H9 (cell line): ENCODE measurements around the gene ANKRD62. TPM values are rescaled to one million over a fixed set of nuclear protein-coding genes. Genes with fewer than 3 reads are reported as not detected.

Source experiments
- DNase-seq: peaks from one replicate; pipeline ENCODE4 v3.0.0-alpha.2; 2017
- H2AFZ ChIP-seq: one replicate; pipeline ENCODE4 v1.6.1; 2013; ENCODE audit warnings: mild to moderate bottlenecking, low read length, control low read depth, moderate library complexity
- H2AK5ac ChIP-seq: 2 replicates; pipeline ENCODE4 v1.6.1; 2013; ENCODE audit warnings: low read length, control low read depth, mixed read lengths; ENCODE audit not compliant: insufficient read length
- H2BK120ac ChIP-seq: one replicate; pipeline ENCODE4 v1.6.1; 2013; ENCODE audit warnings: low read depth, mild to moderate bottlenecking, low read length, control low read depth, inconsistent platforms; ENCODE audit not compliant: poor library complexity, severe bottlenecking
- H2BK12ac ChIP-seq: 2 replicates; pipeline ENCODE4 v1.6.1; 2013; ENCODE audit warnings: low read length, control low read depth, mixed read lengths, low read depth; ENCODE audit not compliant: insufficient read length
- H2BK15ac ChIP-seq: 2 replicates; pipeline ENCODE4 v1.6.1; 2013; ENCODE audit warnings: low read depth, low read length, control low read depth
- H2BK20ac ChIP-seq: one replicate; pipeline ENCODE4 v1.6.1; 2013; ENCODE audit warnings: low read depth, mild to moderate bottlenecking, low read length, control low read depth, inconsistent platforms; ENCODE audit not compliant: poor library complexity, severe bottlenecking
- H2BK5ac ChIP-seq: 2 replicates; pipeline ENCODE4 v1.6.1; 2013; ENCODE audit warnings: low read length, control low read depth, mixed read lengths; ENCODE audit not compliant: insufficient read length
- H3K14ac ChIP-seq: 2 replicates; pipeline ENCODE4 v1.6.1; 2013; ENCODE audit warnings: low read length, control low read depth; ENCODE audit not compliant: insufficient read depth
- H3K18ac ChIP-seq: 2 replicates; pipeline ENCODE4 v1.6.1; 2013; ENCODE audit warnings: low read depth, mild to moderate bottlenecking, mixed read lengths, low read length, control low read depth; ENCODE audit not compliant: insufficient read length
- H3K23ac ChIP-seq: 2 replicates; pipeline ENCODE4 v1.6.1; 2013; ENCODE audit warnings: low read length, control low read depth, mixed read lengths, low read depth; ENCODE audit not compliant: insufficient read length
- H3K23me2 ChIP-seq: 2 replicates; pipeline ENCODE4 v1.6.1; 2013; ENCODE audit warnings: low read depth, mild to moderate bottlenecking, mixed read lengths, low read length, control low read depth; ENCODE audit not compliant: insufficient read length, poor library complexity, severe bottlenecking
- H3K27ac ChIP-seq: 2 replicates; pipeline ENCODE4 v1.5.1; 2013; ENCODE audit warnings: low read length, control low read depth, mixed read lengths, low read depth; ENCODE audit not compliant: insufficient read length
- H3K27me3 ChIP-seq: 2 replicates; pipeline ENCODE4 v1.6.1; 2013; ENCODE audit warnings: low read length, control low read depth, inconsistent platforms; ENCODE audit not compliant: insufficient read depth
- H3K4ac ChIP-seq: 2 replicates; pipeline ENCODE4 v1.6.1; 2013; ENCODE audit warnings: low read depth, mild to moderate bottlenecking, control low read depth, inconsistent platforms, low read length, moderate library complexity
- H3K4me1 ChIP-seq: 2 replicates; pipeline ENCODE4 v1.6.1; 2013; ENCODE audit warnings: low read length, control low read depth, inconsistent platforms; ENCODE audit not compliant: insufficient read depth
- H3K4me2 ChIP-seq: 2 replicates; pipeline ENCODE4 v1.6.1; 2013; ENCODE audit warnings: low read length, control low read depth, mixed read lengths; ENCODE audit not compliant: insufficient read length, insufficient read depth
- H3K56ac ChIP-seq: 2 replicates; pipeline ENCODE4 v1.6.1; 2013; ENCODE audit warnings: low read depth, mild to moderate bottlenecking, mixed read lengths, low read length, control low read depth; ENCODE audit not compliant: insufficient read length
- H3K79me1 ChIP-seq: 2 replicates; pipeline ENCODE4 v1.6.1; 2013; ENCODE audit warnings: low read depth, mild to moderate bottlenecking, moderate library complexity, low read length, control low read depth, inconsistent platforms; ENCODE audit not compliant: insufficient read depth, poor library complexity, severe bottlenecking
- H3K79me2 ChIP-seq: 2 replicates; pipeline ENCODE4 v1.6.1; 2013; ENCODE audit warnings: low read length, control low read depth, inconsistent platforms; ENCODE audit not compliant: insufficient read depth
- H3K9ac ChIP-seq: 2 replicates; pipeline ENCODE4 v1.6.1; 2013; ENCODE audit warnings: low read length, control low read depth, mixed read lengths; ENCODE audit not compliant: insufficient read length; ENCODE audit errors: extremely low read depth
- H3K9me3 ChIP-seq: one replicate; pipeline ENCODE4 v1.6.1; 2013; ENCODE audit warnings: low read depth, low read length, inconsistent platforms; ENCODE audit not compliant: control insufficient read depth
- H3T11ph ChIP-seq: one replicate; pipeline ENCODE4 v1.6.1; 2013; ENCODE audit warnings: mild to moderate bottlenecking, low read length, control low read depth, inconsistent platforms
- H4K20me1 ChIP-seq: one replicate; pipeline ENCODE4 v1.6.1; 2013; ENCODE audit not compliant: control insufficient read depth, insufficient read length, insufficient read depth
- H4K5ac ChIP-seq: 2 replicates; pipeline ENCODE4 v1.6.1; 2013; ENCODE audit warnings: low read depth, mild to moderate bottlenecking, mixed read lengths, low read length, control low read depth; ENCODE audit not compliant: insufficient read length
- H4K8ac ChIP-seq: replicated peaks from 2 replicates; pipeline ENCODE4 v1.6.1; 2013; ENCODE audit warnings: low read length, control low read depth, mixed read lengths, low read depth; ENCODE audit not compliant: insufficient read length
- H4K91ac ChIP-seq: 2 replicates; pipeline ENCODE4 v1.6.1; 2013; ENCODE audit warnings: low read depth, mild to moderate bottlenecking, moderate library complexity, mixed read lengths, low read length, control low read depth; ENCODE audit not compliant: insufficient read length
- H3K27ac Mint-ChIP-seq, 3 experiments: 2 replicates in 2 of 3; 3 replicates in 1 of 3; pipeline ENCODE4 v1.8.0; 2020 to 2021; ENCODE audit warnings: mixed read lengths in 3 of 3, mild to moderate bottlenecking in 1 of 3, moderate library complexity in 1 of 3
- H3K27me3 Mint-ChIP-seq: 2 replicates; pipeline ENCODE4 v1.8.0; 2021; ENCODE audit warnings: low read depth, mild to moderate bottlenecking, moderate library complexity, mixed read lengths
- H3K36me3 Mint-ChIP-seq, 3 experiments: 2 replicates in 2 of 3; 3 replicates in 1 of 3; pipeline ENCODE4 v1.8.0; 2020 to 2021; ENCODE audit warnings: low read depth in 3 of 3, mixed read lengths in 3 of 3; ENCODE audit not compliant: insufficient read depth in 1 of 3
- H3K4me1 Mint-ChIP-seq, 2 experiments: 2 replicates each; pipeline ENCODE4 v1.8.0; 2020; ENCODE audit warnings: mixed read lengths in 2 of 2
- H3K4me3 Mint-ChIP-seq, 2 experiments: 2 replicates in 1 of 2; 3 replicates in 1 of 2; pipeline ENCODE4 v1.8.0; 2020 to 2021; ENCODE audit warnings: mild to moderate bottlenecking in 2 of 2, mixed read lengths in 2 of 2, moderate library complexity in 1 of 2
- H3K9me3 Mint-ChIP-seq, 2 experiments: 2 replicates in 1 of 2; 3 replicates in 1 of 2; pipeline ENCODE4 v1.8.0; 2020; ENCODE audit warnings: mild to moderate bottlenecking in 2 of 2, mixed read lengths in 2 of 2, moderate library complexity in 1 of 2
- CTCF ChIP-seq: fragments of 200-600 bp; sonication (generic); conservative IDR thresholded peaks from 3 replicates; pipeline ENCODE4 v1.8.0; 2021; ENCODE audit warnings: antibody characterized with exemption, mild to moderate bottlenecking
- WGBS: extraction: QIAGEN DNeasy Blood & Tissue Kit; methylation state at CpG from one replicate; pipeline ENCODE4 v1.1.7; 2013; ENCODE audit warnings: missing lambda C conversion rate, low lambda C conversion rate, mixed read lengths; ENCODE audit not compliant: insufficient read length; ENCODE audit errors: extremely low coverage; 5-methylcytosine and 5-hydroxymethylcytosine counted together
- total RNA-seq: library from RNA; stranded (reverse); gene quantifications from 2 replicates; pipeline ENCODE4 v1.2.1, GENCODE V29; 2021

ANKRD62 gene
- total RNA-seq, 1 experiment from 2014 or later: not detected

- H3K23me2 ChIP-seq: no peaks in the 10 kb centered on the region
- H3K56ac ChIP-seq: no peak overlapping the region
- H4K5ac ChIP-seq: no peak overlapping the region
- H3T11ph ChIP-seq: no peak overlapping the region
- DNase-seq: no peak
- H2BK12ac ChIP-seq: no peak overlapping the region
- H2AFZ ChIP-seq: no peak overlapping the region
- H2BK15ac ChIP-seq: no peak overlapping the region
- H3K4me2 ChIP-seq: no peak overlapping the region
- no CpG with 5 or more reads among the region's 4 CpGs for WGBS
- no peak overlapping the region for H3K4ac ChIP-seq
- TF ChIP-seq CTCF: no peak
- H3K9me3 ChIP-seq: no peaks in the 10 kb centered on the region
- no peak overlapping the region for H3K4me3 Mint-ChIP-seq
- H3K36me3 Mint-ChIP-seq: no peaks in the 10 kb centered on the region; a peak in 1 of 7 replicates
- no peaks in the 10 kb centered on the region for H3K27me3 ChIP-seq
- H3K4me1 ChIP-seq: no peaks in the 10 kb centered on the region
- peaks cover 10 to 13% of the 10 kb centered on the region in 2 experiments; a peak in 4 of 5 replicates for H3K9me3 Mint-ChIP-seq
- H3K27ac ChIP-seq: no peak overlapping the region
- H2BK120ac ChIP-seq: no peak overlapping the region
- H3K27me3 Mint-ChIP-seq: no peaks in the 10 kb centered on the region; the same call in 1 of the 2 replicates
- no peaks in the 10 kb centered on the region for H3K79me2 ChIP-seq
- no peaks in the 10 kb centered on the region for H4K20me1 ChIP-seq
- no peak overlapping the region for H2BK5ac ChIP-seq
- H2AK5ac ChIP-seq: no peak overlapping the region
- peak overlapping the region in 1 of 3 experiments; percentile 55; a peak in 2 of 7 replicates for H3K27ac Mint-ChIP-seq
- no peak overlapping the region for H4K8ac ChIP-seq
- H3K79me1 ChIP-seq: no peaks in the 10 kb centered on the region
- no peak overlapping the region for H3K23ac ChIP-seq
- H3K18ac ChIP-seq: no peak overlapping the region
- no peak overlapping the region for H2BK20ac ChIP-seq
- no peaks in the 10 kb centered on the region for H3K4me1 Mint-ChIP-seq
- no peak overlapping the region for H3K9ac ChIP-seq
- H3K14ac ChIP-seq: no peak overlapping the region; the same call in 1 of the 2 replicates
- no peak overlapping the region for H4K91ac ChIP-seq
These were observed 5.5 kb upstream of the ANKRD62 start for GRCh38 chr18:12088096-12088495.
